SJSA1 (cell line): Measurements from ENCODE around the gene KLHDC8A. TPM values are rescaled to one million over a fixed set of nuclear protein-coding genes. Genes with fewer than 3 reads are reported as not detected.

ENCODE experiments used
- DNase-seq, 2 experiments: peaks; one replicate each; pipeline ENCODE4 v3.0.0-alpha.2; 2015 to 2020; ENCODE audit warnings: low spot score in 2 of 2, low read depth in 1 of 2
- H3K27ac ChIP-seq: fragments of 250-450 bp; sonication (Bioruptor Pico); 2 replicates; pipeline ENCODE4 v1.5.1; 2020; ENCODE audit warnings: mild to moderate bottlenecking, moderate library complexity
- H3K27me3 ChIP-seq: fragments of 250-450 bp; sonication (Bioruptor Pico); replicated peaks from 2 replicates; pipeline ENCODE4 v1.5.1; 2020; ENCODE audit warnings: mild to moderate bottlenecking, moderate library complexity
- H3K36me3 ChIP-seq: fragments of 250-450 bp; sonication (Bioruptor Pico); 2 replicates; pipeline ENCODE4 v1.5.1; 2020; ENCODE audit warnings: mild to moderate bottlenecking
- H3K4me1 ChIP-seq: fragments of 250-450 bp; sonication (Bioruptor Pico); replicated peaks from 2 replicates; pipeline ENCODE4 v1.6.1; 2021; ENCODE audit warnings: mild to moderate bottlenecking
- H3K4me3 ChIP-seq: fragments of 250-450 bp; sonication (Bioruptor Pico); 2 replicates; pipeline ENCODE4 v1.5.1; 2020; ENCODE audit warnings: mild to moderate bottlenecking
- H3K9me3 ChIP-seq: fragments of 250-450 bp; sonication (Bioruptor Pico); replicated peaks from 2 replicates; pipeline ENCODE4 v1.5.1; 2020; ENCODE audit warnings: mild to moderate bottlenecking
- total RNA-seq: library from RNA; depleted of rRNA; stranded (reverse); fragments of >200 nt; shearing (Covaris generic); gene quantifications from 2 replicates; pipeline ENCODE4 v1.2.3, GENCODE V29; 2014

The KLHDC8A gene
- total RNA-seq, 1 experiment from 2014 or later: not detected

- no peaks in the 10 kb centered on the region for H3K27me3 ChIP-seq
- H3K36me3 ChIP-seq: peaks cover 30% of the 10 kb centered on the region
- H3K9me3 ChIP-seq: no peaks in the 10 kb centered on the region
- no peak overlapping the region for H3K27ac ChIP-seq
- no peak overlapping the region for H3K4me3 ChIP-seq
- peaks cover 71% of the 10 kb centered on the region for H3K4me1 ChIP-seq
- no peak for DNase-seq
Observed at GRCh38 chr1:205315008-205315618, 41.6 kb downstream of the KLHDC8A start.

- H3K36me3 ChIP-seq: peaks cover 41% of the 10 kb centered on the region
- no peak overlapping the region for H3K4me3 ChIP-seq
- peak overlapping the region; percentile 76 for H3K27ac ChIP-seq
- H3K27me3 ChIP-seq: no peaks in the 10 kb centered on the region
- peaks cover 58% of the 10 kb centered on the region for H3K4me1 ChIP-seq
- peak; percentile 89 to 92 for DNase-seq
- H3K9me3 ChIP-seq: no peaks in the 10 kb centered on the region
Observed at GRCh38 chr1:205313563-205314308, 43.0 kb downstream of the KLHDC8A start.

- Histone ChIP-seq H3K9me3 (no peaks in the 10 kb centered on the region), H3K4me1 (peaks cover 51% of the 10 kb centered on the region), H3K27me3 (no peaks in the 10 kb centered on the region), H3K36me3 (peaks cover 48% of the 10 kb centered on the region), H3K4me3 (no peak overlapping the region), H3K27ac (peak overlapping the region; percentile 76)
- no peak for DNase-seq
Observed at GRCh38 chr1:205312866-205313562, 43.7 kb downstream of the KLHDC8A start.

GRCh38 chr1:205310976-205311704, 45.6 kb downstream of the KLHDC8A start:
- Histone ChIP-seq H3K36me3 (peaks cover 67% of the 10 kb centered on the region), H3K27me3 (no peaks in the 10 kb centered on the region), H3K27ac (no peak overlapping the region), H3K4me1 (peaks cover 32% of the 10 kb centered on the region), H3K4me3 (no peak overlapping the region), H3K9me3 (no peaks in the 10 kb centered on the region)
- DNase-seq: no peak

GRCh38 chr1:205309741-205310140, 47.0 kb downstream of the KLHDC8A start:
- DNase-seq: no peak
- H3K27ac ChIP-seq: no peak overlapping the region
- no peak overlapping the region for H3K4me3 ChIP-seq
- H3K36me3 ChIP-seq: peaks cover 81% of the 10 kb centered on the region
- H3K4me1 ChIP-seq: peaks cover 31% of the 10 kb centered on the region
- no peaks in the 10 kb centered on the region for H3K9me3 ChIP-seq
- H3K27me3 ChIP-seq: no peaks in the 10 kb centered on the region

GRCh38 chr1:205306929-205307566, 49.7 kb downstream of the KLHDC8A start:
- Histone ChIP-seq H3K36me3 (peaks cover 100% of the 10 kb centered on the region), H3K4me3 (no peak overlapping the region)
- DNase-seq: no peak

GRCh38 chr1:205304695-205305070, 52.0 kb downstream of the KLHDC8A start:
- peak overlapping the region; percentile 82 for H3K27ac ChIP-seq
- H3K36me3 ChIP-seq: peaks cover 83% of the 10 kb centered on the region
- H3K4me1 ChIP-seq: peaks cover 46% of the 10 kb centered on the region

More at GRCh38 chr1:205306929-205307566, 49.7 kb downstream of the KLHDC8A start:
- no peaks in the 10 kb centered on the region for H3K27me3 ChIP-seq
- H3K9me3 ChIP-seq: no peaks in the 10 kb centered on the region
- peaks cover 23% of the 10 kb centered on the region for H3K4me1 ChIP-seq
- H3K27ac ChIP-seq: no peak overlapping the region

GRCh38 chr1:205304046-205304694, 52.6 kb downstream of the KLHDC8A start:
- Histone ChIP-seq H3K4me1 (peaks cover 51% of the 10 kb centered on the region), H3K9me3 (no peaks in the 10 kb centered on the region), H3K27me3 (no peaks in the 10 kb centered on the region), H3K27ac (peak overlapping the region; percentile 82), H3K36me3 (peaks cover 79% of the 10 kb centered on the region), H3K4me3 (no peak overlapping the region)
- no peak for DNase-seq

More at GRCh38 chr1:205304695-205305070, 52.0 kb downstream of the KLHDC8A start:
- DNase-seq: no peak
- Histone ChIP-seq H3K4me3 (no peak overlapping the region), H3K27me3 (no peaks in the 10 kb centered on the region), H3K9me3 (no peaks in the 10 kb centered on the region)

GRCh38 chr1:205303247-205303888, 53.4 kb downstream of the KLHDC8A start:
- H3K27ac ChIP-seq: no peak overlapping the region
- DNase-seq: no peak
- H3K4me3 ChIP-seq: no peak overlapping the region
- H3K27me3 ChIP-seq: no peaks in the 10 kb centered on the region
- no peaks in the 10 kb centered on the region for H3K9me3 ChIP-seq
- H3K4me1 ChIP-seq: peaks cover 60% of the 10 kb centered on the region
- peaks cover 71% of the 10 kb centered on the region for H3K36me3 ChIP-seq

- H3K27me3 ChIP-seq: no peaks in the 10 kb centered on the region
- peaks cover 73% of the 10 kb centered on the region for H3K4me1 ChIP-seq
- DNase-seq: no peak
- no peaks in the 10 kb centered on the region for H3K9me3 ChIP-seq
- peak overlapping the region; percentile 94 for H3K27ac ChIP-seq
- H3K36me3 ChIP-seq: peaks cover 57% of the 10 kb centered on the region
- no peak overlapping the region for H3K4me3 ChIP-seq
Observed at GRCh38 chr1:205301842-205302588, 54.7 kb downstream of the KLHDC8A start.

GRCh38 chr1:205301205-205301821, 55.4 kb downstream of the KLHDC8A start:
- no peak overlapping the region for H3K4me3 ChIP-seq
- H3K9me3 ChIP-seq: no peaks in the 10 kb centered on the region
- DNase-seq: peak; percentile 97 to 98
- H3K36me3 ChIP-seq: peaks cover 50% of the 10 kb centered on the region
- H3K4me1 ChIP-seq: peaks cover 80% of the 10 kb centered on the region
- H3K27me3 ChIP-seq: no peaks in the 10 kb centered on the region
- H3K27ac ChIP-seq: peak overlapping the region; percentile 94
